ENCODE data around the gene C6orf163. TPM values are rescaled to one million over a fixed set of nuclear protein-coding genes. Genes with fewer than 3 reads are reported as not detected.

C6orf163 gene
- total and polyA plus RNA-seq, 8 donors: 0.58 to 10.3 (median 1.9) TPM

DNA sequence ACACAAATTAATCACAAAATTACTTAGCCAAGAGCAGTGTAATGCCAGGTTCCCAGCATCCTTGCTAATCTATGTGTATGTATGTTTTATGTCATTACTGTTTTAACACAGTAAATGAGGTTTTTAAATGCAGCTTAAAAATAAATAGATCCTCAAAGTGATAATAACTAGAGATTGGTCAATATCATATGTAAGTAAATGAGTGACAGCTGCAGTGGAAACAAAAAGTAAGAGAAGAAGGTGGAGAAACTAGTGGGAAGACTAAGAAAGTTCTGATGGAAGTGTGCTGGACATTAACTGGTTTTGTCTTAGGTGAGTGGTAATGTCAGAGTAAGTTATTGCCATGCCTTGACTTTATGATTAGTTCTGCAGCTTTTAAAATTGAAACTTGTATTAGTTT, 13.7 kb upstream of the C6orf163 start:
- intact Hi-C loops (cut with DNase I; ENCODE audit: low total_unique reads): no loop called here
- no peak for TF ChIP-seq POLR2A (IDR thresholded peaks at IDR 0.05)
- no peak for TF ChIP-seq POLR2AphosphoS5 (IDR thresholded peaks at IDR 0.05)
- TF ChIP-seq EP300 (IDR thresholded peaks at IDR 0.05): no peak
- no peak for TF ChIP-seq CTCF (IDR thresholded peaks at IDR 0.05)
- Histone ChIP-seq H3K27ac (no peak overlapping the region), H3K9me3 (no peaks in the 10 kb centered on the region), H3K27me3 (no peaks in the 10 kb centered on the region), H3K36me3 (no peaks in the 10 kb centered on the region), H3K4me3 (no peak overlapping the region), H3K4me1 (peaks cover 0 to 9% (median 4%) of the 10 kb centered on the region in 4 donors)
- DNase-seq: no peak

- Histone ChIP-seq H3K36me3 (no peaks in the 10 kb centered on the region), H3K4me1 (peaks cover 0 to 9% (median 4%) of the 10 kb centered on the region in 4 donors), H3K27me3 (no peaks in the 10 kb centered on the region), H3K27ac (no peak overlapping the region), H3K9me3 (no peaks in the 10 kb centered on the region), H3K4me3 (no peak overlapping the region)
- no peak for DNase-seq
- intact Hi-C loops (cut with DNase I; ENCODE audit: low total_unique reads): no loop called here
- 64 to 78% (median 72%) methylated on average over 5 of the region's 5 CpGs for WGBS, 5 donors
- TF ChIP-seq POLR2A (IDR thresholded peaks at IDR 0.05) (no peak), CTCF (IDR thresholded peaks at IDR 0.05) (no peak), EP300 (IDR thresholded peaks at IDR 0.05) (no peak), POLR2AphosphoS5 (IDR thresholded peaks at IDR 0.05) (no peak)
These were observed 11.6 kb upstream of the C6orf163 start for GRCh38 chr6:87333033-87333432.

- Histone ChIP-seq H3K9me3 (no peaks in the 10 kb centered on the region), H3K27ac (no peak overlapping the region), H3K27me3 (no peaks in the 10 kb centered on the region), H3K4me1 (peaks cover 0 to 9% (median 4%) of the 10 kb centered on the region in 4 donors), H3K4me3 (no peak overlapping the region), H3K36me3 (no peaks in the 10 kb centered on the region)
- DNase-seq: peak in 1 of 2 donors; percentile 7
- 60 to 83% (median 70%) methylated on average over 3 of the region's 3 CpGs for WGBS, 5 donors
- intact Hi-C loops (cut with DNase I; ENCODE audit: low total_unique reads): no loop called here
- TF ChIP-seq CTCF (IDR thresholded peaks at IDR 0.05) (no peak), EP300 (IDR thresholded peaks at IDR 0.05) (no peak)
These were observed 10.9 kb upstream of the C6orf163 start for GRCh38 chr6:87333591-87334181.

GRCh38 chr6:87334683-87335082, 9.9 kb upstream of the C6orf163 start:
- H3K9me3 ChIP-seq: no peaks in the 10 kb centered on the region
- no peaks in the 10 kb centered on the region for H3K36me3 ChIP-seq
- no peak overlapping the region for H3K27ac ChIP-seq
- H3K4me1 ChIP-seq: peaks cover 0 to 9% (median 4%) of the 10 kb centered on the region in 4 donors
- H3K4me3 ChIP-seq: no peak overlapping the region
- no peak for TF ChIP-seq CTCF (IDR thresholded peaks at IDR 0.05)
- TF ChIP-seq EP300 (IDR thresholded peaks at IDR 0.05): no peak
- TF ChIP-seq POLR2AphosphoS5 (IDR thresholded peaks at IDR 0.05): no peak
- TF ChIP-seq POLR2A (IDR thresholded peaks at IDR 0.05): no peak
- 89 to 97% (median 93%) methylated on average over 1 of the region's 1 CpG for WGBS, 5 donors
- DNase-seq: no peak
- no peaks in the 10 kb centered on the region for H3K27me3 ChIP-seq
- intact Hi-C loops (cut with DNase I; ENCODE audit: low total_unique reads): no loop called here
